Right lobe of liver (tissue), 4 donors: Measurements from ENCODE around the gene NCKAP5L.

Source experiments
- POLR2A ChIP-seq: fragments of 450-650 bp; IDR thresholded peaks from one replicate; pipeline ENCODE4 v1.6.1; 2017; ENCODE audit warnings: antibody characterized with exemption, mild to moderate bottlenecking
- TF ChIP-seq, protein P1 (sequence below), 4 donors: fragments of 200-600 bp in 3 of 4; fragments of 450-650 bp in 1 of 4; IDR thresholded peaks; one replicate each; pipeline versions ENCODE4 v1.5.1 to v1.8.0; 2016 to 2022; ENCODE audit warnings: antibody characterized with exemption in 4 of 4, mild to moderate bottlenecking in 2 of 4
- donor health status: DM: no; HTN: no; CAD: no.
- donor health status: DM: no; HTN: no; CAD: no.
- donor health status: DM: no; HTN: yes; CAD: no.

DNA sequence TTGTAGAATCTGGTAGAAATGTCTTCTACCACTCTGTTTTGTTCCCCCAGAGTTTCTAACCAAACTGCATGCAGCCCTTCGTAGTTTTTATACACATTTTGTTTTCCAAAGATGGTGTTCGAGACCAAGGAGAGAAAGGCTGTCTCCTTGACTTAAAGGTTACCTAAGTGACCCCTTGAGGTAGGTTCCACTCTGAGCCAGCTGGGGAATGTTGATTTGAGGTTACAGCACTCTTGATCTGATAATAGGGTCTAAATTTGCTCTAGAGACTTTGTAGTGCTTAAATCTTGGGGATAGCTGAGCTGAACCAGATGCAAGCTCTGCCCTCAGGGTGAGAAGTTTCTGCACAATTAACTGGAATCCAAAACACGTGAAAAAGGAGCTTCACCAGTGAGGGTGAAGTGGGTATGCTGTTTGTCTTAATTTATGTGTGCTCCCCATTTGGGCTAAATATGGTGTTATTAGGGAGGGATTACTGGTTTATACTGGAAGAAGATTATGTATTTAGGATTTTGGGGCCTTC is 83.8 kb downstream of the NCKAP5L start:
- TF ChIP-seq, protein P1, sequence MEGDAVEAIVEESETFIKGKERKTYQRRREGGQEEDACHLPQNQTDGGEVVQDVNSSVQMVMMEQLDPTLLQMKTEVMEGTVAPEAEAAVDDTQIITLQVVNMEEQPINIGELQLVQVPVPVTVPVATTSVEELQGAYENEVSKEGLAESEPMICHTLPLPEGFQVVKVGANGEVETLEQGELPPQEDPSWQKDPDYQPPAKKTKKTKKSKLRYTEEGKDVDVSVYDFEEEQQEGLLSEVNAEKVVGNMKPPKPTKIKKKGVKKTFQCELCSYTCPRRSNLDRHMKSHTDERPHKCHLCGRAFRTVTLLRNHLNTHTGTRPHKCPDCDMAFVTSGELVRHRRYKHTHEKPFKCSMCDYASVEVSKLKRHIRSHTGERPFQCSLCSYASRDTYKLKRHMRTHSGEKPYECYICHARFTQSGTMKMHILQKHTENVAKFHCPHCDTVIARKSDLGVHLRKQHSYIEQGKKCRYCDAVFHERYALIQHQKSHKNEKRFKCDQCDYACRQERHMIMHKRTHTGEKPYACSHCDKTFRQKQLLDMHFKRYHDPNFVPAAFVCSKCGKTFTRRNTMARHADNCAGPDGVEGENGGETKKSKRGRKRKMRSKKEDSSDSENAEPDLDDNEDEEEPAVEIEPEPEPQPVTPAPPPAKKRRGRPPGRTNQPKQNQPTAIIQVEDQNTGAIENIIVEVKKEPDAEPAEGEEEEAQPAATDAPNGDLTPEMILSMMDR (IDR thresholded peaks at IDR 0.05) = no peak
- no peak for TF ChIP-seq POLR2A
